DMS 273 treated with DMSO at 0.1 percent for 48 hours (cell line): Measurements from ENCODE around the gene CRKL.
A peak's percentile ranks its signal among the peaks of the same experiment; 100 is the strongest.

ENCODE experiments used
- DNase-seq: peaks from one replicate; lab custom pipeline; 2025; lab: John Stamatoyannopoulos, UW

Gene CRKL

GRCh38 chr22:20997536-20998257, 80.5 kb downstream of the CRKL start:
- DNase-seq: no peak

- no peak for DNase-seq
These were observed 81.5 kb downstream of the CRKL start for GRCh38 chr22:20998411-20999336.

DNA sequence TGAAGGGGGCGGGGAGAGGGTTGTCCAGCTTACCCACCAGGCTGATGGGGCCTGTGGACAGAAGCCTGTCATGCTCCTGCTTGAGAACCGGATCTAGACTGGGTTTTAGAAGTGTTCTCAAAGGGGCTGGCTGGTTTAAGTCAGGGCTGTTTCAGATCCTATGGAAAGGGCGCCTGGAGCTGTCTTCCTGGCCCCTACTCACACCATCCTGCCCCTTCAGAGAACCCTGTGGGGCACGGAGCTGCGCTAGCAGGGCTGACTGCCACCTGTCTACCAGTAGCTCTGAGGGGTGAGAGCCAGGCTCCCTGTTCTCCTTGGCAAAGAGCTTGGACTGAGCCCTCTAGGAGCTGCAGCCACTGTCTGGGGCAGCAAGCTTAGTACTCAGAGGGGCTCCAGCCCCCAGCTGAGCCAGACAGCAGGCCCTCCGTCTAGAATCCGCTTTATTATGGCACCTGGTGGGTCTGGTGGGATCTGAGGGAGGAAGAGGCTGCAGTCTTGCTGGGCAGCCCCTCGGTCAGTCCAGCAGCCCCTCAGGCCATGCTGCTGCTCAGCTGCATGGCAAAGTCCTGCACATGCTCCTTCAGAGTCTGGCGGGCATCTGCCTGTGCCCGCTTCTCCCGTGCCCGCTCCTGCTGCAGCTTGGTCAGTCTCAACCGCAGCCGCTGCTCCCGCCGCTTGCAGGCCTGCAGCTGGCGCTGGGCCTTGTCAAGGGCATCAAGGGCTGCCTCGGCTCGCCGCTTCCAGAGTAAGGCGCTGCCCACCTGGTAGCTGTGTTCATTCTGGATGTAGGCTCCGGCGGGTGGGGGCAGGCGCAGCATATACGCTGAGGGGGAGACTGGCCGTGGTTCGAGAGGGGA, 82.4 kb downstream of the CRKL start:
- DNase-seq: no peak

DNA sequence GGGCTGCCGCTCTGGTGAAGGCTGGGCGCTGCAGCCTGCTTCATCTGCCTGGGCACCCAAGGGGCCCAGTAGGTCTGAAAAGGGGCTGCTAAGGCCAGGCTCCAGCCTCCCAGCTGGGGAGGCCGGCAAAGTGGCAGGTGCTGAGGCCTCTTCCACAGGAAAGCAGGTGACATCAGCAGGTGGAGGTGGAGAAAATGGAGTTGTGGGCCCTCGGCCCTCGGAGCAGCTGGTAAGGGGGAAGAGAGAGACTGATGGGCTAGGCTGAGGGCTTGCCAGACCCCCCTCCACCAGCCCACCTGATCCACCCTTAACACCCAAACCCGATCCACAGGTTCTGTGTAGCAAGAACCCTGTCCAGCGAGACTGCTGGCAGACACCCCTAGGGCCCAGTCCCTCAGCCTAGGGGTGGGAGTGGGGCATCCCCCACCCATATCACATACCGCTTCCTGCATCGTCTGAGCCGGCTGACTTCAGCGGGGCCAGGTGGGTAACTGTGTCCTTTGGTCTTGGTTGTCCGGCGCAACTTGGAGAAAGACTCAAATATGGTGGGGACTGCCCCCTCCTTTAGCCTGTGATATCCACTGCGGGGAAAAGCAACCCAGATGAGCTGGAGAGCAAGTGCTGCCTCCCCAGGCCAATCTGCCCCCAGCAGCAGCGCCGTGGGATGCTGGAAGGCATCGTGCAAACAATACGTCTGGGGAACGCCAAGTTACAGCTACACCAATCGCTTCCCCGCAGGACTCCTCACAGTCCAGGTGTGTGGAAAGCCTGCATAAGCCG, 83.2 kb downstream of the CRKL start:
- no peak for DNase-seq

- DNase-seq: no peak
These were observed 83.9 kb downstream of the CRKL start for GRCh38 chr22:21000987-21001600.

GRCh38 chr22:21001601-21002325, 84.6 kb downstream of the CRKL start, which contains the start of gene THAP7:
Gene THAP7 (minus strand): TSS chr22:21002118. CDS start chr22:21001911, 207 bp downstream.
- DNase-seq: peak; percentile 69
